SK-N-SH treated with all-trans-retinoic acid at 6 μM for 48 hours (cell line): ENCODE data around the gene RBM47.

Source experiments
- ARNTL ChIP-seq: fragments of 450-650 bp; formaldehyde crosslinking; IDR thresholded peaks from 2 replicates; pipeline ENCODE4 v1.5.0; 2020; ENCODE audit warnings: low read depth, mild to moderate bottlenecking, moderate library complexity, borderline replicate concordance
- CREB5 ChIP-seq: fragments of 250-450 bp; sonication (Bioruptor Pico); IDR thresholded peaks from 2 replicates; pipeline ENCODE4 v1.5.1; 2020; ENCODE audit warnings: low read depth, mild to moderate bottlenecking, moderate library complexity
- ESRRG ChIP-seq: fragments of 250-450 bp; sonication (Bioruptor Pico); IDR thresholded peaks from 2 replicates; pipeline ENCODE4 v1.6.1; 2021; ENCODE audit warnings: mild to moderate bottlenecking
- OSR1 ChIP-seq: fragments of 250-450 bp; sonication (Bioruptor Pico); IDR thresholded peaks from 2 replicates; pipeline ENCODE4 v1.8.0; 2022; ENCODE audit warnings: moderate library complexity, mild to moderate bottlenecking, inconsistent platforms
- POU6F1 ChIP-seq: fragments of 250-450 bp; sonication (Bioruptor Pico); IDR thresholded peaks from 2 replicates; pipeline ENCODE4 v1.8.0; 2021; ENCODE audit warnings: low read depth, mild to moderate bottlenecking, moderate library complexity, borderline replicate concordance
- RARB ChIP-seq: fragments of 250-450 bp; sonication (Bioruptor Pico); IDR thresholded peaks from 2 replicates; pipeline ENCODE4 v1.8.0; 2021; ENCODE audit warnings: mild to moderate bottlenecking, moderate library complexity
- SNAI2 ChIP-seq: fragments of 250-450 bp; sonication (Bioruptor Pico); IDR thresholded peaks from 2 replicates; pipeline ENCODE4 v1.5.0; 2020; ENCODE audit warnings: mild to moderate bottlenecking, moderate library complexity
- ZFP3 ChIP-seq: fragments of 250-450 bp; sonication (Bioruptor Pico); IDR thresholded peaks from 2 replicates; pipeline ENCODE4 v1.5.0; 2020; ENCODE audit warnings: mild to moderate bottlenecking, moderate library complexity
- ZNF8 ChIP-seq: fragments of 450-650 bp; formaldehyde crosslinking; IDR thresholded peaks from 2 replicates; pipeline ENCODE4 v1.5.0; 2020; ENCODE audit warnings: mild to moderate bottlenecking, moderate library complexity
- TF ChIP-seq, protein P1 (sequence below): fragments of 250-450 bp; sonication (Bioruptor Pico); IDR thresholded peaks from 2 replicates; pipeline ENCODE4 v1.8.0; 2020; ENCODE audit warnings: mild to moderate bottlenecking, moderate library complexity, borderline replicate concordance

DNA sequence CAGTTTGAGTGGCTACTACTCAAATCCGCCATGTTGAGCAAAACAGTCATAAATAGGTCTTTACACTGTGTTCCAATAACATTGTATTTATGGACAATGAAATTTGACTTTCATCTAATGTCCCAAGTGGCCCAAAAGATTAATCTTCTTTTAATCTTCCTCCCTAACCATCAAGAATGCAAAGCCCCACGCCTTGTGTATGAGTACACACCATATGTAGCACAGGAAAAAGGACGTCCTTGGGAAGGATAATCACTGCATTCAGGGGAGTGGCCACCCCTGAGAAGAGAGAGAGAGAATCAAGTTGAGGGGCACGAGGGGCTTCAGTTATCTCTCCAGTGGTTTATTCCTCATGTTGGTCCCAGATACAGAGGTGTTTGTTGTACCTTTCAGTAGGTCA lies 33.1 kb downstream of the RBM47 start:
- TF ChIP-seq, protein P1, sequence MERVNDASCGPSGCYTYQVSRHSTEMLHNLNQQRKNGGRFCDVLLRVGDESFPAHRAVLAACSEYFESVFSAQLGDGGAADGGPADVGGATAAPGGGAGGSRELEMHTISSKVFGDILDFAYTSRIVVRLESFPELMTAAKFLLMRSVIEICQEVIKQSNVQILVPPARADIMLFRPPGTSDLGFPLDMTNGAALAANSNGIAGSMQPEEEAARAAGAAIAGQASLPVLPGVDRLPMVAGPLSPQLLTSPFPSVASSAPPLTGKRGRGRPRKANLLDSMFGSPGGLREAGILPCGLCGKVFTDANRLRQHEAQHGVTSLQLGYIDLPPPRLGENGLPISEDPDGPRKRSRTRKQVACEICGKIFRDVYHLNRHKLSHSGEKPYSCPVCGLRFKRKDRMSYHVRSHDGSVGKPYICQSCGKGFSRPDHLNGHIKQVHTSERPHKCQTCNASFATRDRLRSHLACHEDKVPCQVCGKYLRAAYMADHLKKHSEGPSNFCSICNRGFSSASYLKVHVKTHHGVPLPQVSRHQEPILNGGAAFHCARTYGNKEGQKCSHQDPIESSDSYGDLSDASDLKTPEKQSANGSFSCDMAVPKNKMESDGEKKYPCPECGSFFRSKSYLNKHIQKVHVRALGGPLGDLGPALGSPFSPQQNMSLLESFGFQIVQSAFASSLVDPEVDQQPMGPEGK (CRISPR knock-in tag) = no peak
- TF ChIP-seq CREB5 (CRISPR knock-in tag) = no peak
- TF ChIP-seq ESRRG = no peak
- no peak for TF ChIP-seq RARB (CRISPR knock-in tag)
- TF ChIP-seq ZNF8 (CRISPR knock-in tag) = no peak
- TF ChIP-seq ZFP3 = no peak
- no peak for TF ChIP-seq POU6F1 (CRISPR knock-in tag)
- TF ChIP-seq SNAI2 = no peak
- no peak for TF ChIP-seq OSR1 (CRISPR knock-in tag)
- TF ChIP-seq ARNTL (CRISPR knock-in tag) = no peak
